ENCODE results near the gene AUP1.

AUP1 gene, protein sequence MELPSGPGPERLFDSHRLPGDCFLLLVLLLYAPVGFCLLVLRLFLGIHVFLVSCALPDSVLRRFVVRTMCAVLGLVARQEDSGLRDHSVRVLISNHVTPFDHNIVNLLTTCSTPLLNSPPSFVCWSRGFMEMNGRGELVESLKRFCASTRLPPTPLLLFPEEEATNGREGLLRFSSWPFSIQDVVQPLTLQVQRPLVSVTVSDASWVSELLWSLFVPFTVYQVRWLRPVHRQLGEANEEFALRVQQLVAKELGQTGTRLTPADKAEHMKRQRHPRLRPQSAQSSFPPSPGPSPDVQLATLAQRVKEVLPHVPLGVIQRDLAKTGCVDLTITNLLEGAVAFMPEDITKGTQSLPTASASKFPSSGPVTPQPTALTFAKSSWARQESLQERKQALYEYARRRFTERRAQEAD

GRCh38 chr2:74529357-74530238 is at the start of gene AUP1, which contains the start of gene HTRA2:
Gene AUP1 (minus strand): TSS chr2:74529706. CDS start chr2:74529629, 77 bp downstream.
Gene HTRA2 (plus strand): TSS chr2:74529933. CDS start chr2:74530007, 74 bp downstream.
- peak within 1 kb of the TSS; percentile 97 for H3K4me3 ChIP-seq (ENCODE audit: low read depth, low read length)
- peak; percentile 100 for DNase-seq (ENCODE audit: low read depth, low spot score)
- TF ChIP-seq, protein P1, sequence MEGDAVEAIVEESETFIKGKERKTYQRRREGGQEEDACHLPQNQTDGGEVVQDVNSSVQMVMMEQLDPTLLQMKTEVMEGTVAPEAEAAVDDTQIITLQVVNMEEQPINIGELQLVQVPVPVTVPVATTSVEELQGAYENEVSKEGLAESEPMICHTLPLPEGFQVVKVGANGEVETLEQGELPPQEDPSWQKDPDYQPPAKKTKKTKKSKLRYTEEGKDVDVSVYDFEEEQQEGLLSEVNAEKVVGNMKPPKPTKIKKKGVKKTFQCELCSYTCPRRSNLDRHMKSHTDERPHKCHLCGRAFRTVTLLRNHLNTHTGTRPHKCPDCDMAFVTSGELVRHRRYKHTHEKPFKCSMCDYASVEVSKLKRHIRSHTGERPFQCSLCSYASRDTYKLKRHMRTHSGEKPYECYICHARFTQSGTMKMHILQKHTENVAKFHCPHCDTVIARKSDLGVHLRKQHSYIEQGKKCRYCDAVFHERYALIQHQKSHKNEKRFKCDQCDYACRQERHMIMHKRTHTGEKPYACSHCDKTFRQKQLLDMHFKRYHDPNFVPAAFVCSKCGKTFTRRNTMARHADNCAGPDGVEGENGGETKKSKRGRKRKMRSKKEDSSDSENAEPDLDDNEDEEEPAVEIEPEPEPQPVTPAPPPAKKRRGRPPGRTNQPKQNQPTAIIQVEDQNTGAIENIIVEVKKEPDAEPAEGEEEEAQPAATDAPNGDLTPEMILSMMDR (IDR thresholded peaks at IDR 0.05; ENCODE audit: low read depth, low read length) = no peak
- in situ Hi-C loops (cut with HindIII; ENCODE audit: low sequenced_read_pairs) = no loop called here

- no peak for DNase-seq (ENCODE audit: low read depth, low spot score)
- H3K4me3 ChIP-seq (ENCODE audit: low read depth, low read length) = no peak overlapping the region
- TF ChIP-seq, protein P1 (IDR thresholded peaks at IDR 0.05; ENCODE audit: low read depth, low read length) = no peak
- in situ Hi-C loops (cut with HindIII; ENCODE audit: low sequenced_read_pairs) = no loop called here
Observed at GRCh38 chr2:74578408-74578807, 48.9 kb upstream of the AUP1 start.

DNA sequence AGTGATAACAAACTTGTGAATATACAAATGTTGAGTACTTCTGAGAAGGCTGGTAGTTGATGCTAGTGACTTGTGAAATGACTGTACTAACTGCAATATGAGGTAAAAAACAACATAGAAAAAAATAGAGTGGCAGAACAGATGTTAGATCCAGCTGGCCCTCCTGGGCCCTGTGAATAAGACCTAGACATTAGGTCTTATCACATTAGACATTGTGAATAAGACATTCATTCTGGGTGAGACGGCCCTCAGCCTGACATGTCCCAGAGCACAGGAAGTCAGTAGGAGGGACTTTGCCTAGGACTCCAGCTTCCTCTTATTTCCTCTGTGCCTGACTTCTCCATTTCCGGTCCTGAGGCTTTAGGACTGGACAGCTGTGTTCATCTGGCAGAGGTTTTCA is 47.9 kb upstream of the AUP1 start:
- in situ Hi-C loops (cut with HindIII; ENCODE audit: low sequenced_read_pairs) = no loop called here
- no peak for DNase-seq (ENCODE audit: low read depth, low spot score)
- H3K4me3 ChIP-seq (ENCODE audit: low read depth, low read length) = no peak overlapping the region
- TF ChIP-seq, protein P1 (IDR thresholded peaks at IDR 0.05; ENCODE audit: low read depth, low read length) = no peak

- TF ChIP-seq, protein P1 (IDR thresholded peaks at IDR 0.05; ENCODE audit: low read depth, low read length) = peak; percentile 13
- H3K4me3 ChIP-seq (ENCODE audit: low read depth, low read length) = no peak overlapping the region
- in situ Hi-C loops (cut with HindIII; ENCODE audit: low sequenced_read_pairs) = no loop called here
- peak; percentile 48 for DNase-seq (ENCODE audit: low read depth, low spot score)
Observed at GRCh38 chr2:74576863-74577229, 47.3 kb upstream of the AUP1 start.

- in situ Hi-C loops (cut with HindIII; ENCODE audit: low sequenced_read_pairs) = no loop called here
- H3K4me3 ChIP-seq (ENCODE audit: low read depth, low read length) = no peak overlapping the region
- no peak for DNase-seq (ENCODE audit: low read depth, low spot score)
- TF ChIP-seq, protein P1 (IDR thresholded peaks at IDR 0.05; ENCODE audit: low read depth, low read length) = no peak
Observed at GRCh38 chr2:74576211-74576862, 46.8 kb upstream of the AUP1 start.

DNA sequence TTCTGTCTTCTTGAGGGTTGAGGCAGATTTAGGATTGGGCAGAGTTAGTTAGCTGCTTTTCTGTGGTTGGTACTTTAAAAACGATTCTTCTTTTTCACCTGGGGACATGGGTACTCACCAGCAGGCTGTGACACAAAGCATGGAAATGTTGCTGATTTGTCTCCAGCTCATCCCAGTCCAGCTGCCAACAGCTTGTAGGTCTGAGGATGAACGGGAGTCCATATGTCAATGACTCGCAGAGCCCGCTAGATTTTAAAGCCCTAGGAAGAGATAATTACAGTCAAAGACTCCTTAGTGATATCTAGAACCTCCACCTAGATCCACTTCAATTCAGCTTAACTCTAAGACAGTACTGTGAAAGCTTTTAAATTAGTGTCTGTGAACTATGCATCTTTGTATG is 45.8 kb upstream of the AUP1 start:
- no peak for DNase-seq (ENCODE audit: low read depth, low spot score)
- H3K4me3 ChIP-seq (ENCODE audit: low read depth, low read length) = no peak overlapping the region
- in situ Hi-C loops (cut with HindIII; ENCODE audit: low sequenced_read_pairs) = no loop called here
- TF ChIP-seq, protein P1 (IDR thresholded peaks at IDR 0.05; ENCODE audit: low read depth, low read length) = no peak
